HFF-Myc (cell line): ENCODE measurements around the gene HERPUD1.

Experiments used
- DNase-seq: peaks from one replicate; pipeline ENCODE4 v3.0.0-alpha.2; 2011; ENCODE audit warnings: low read depth; ENCODE audit errors: extremely low read depth
- H3K4me3 ChIP-seq: replicated peaks from 2 replicates; pipeline ENCODE4 v1.5.1; 2011; ENCODE audit warnings: low read depth, mild to moderate bottlenecking, control low read depth, low read length
- CTCF ChIP-seq: IDR thresholded peaks from 2 replicates; pipeline ENCODE4 v1.5.1; 2012; ENCODE audit warnings: mild to moderate bottlenecking, low read depth, low read length, control low read depth; ENCODE audit errors: missing control alignments

HERPUD1 gene

GRCh38 chr16:56935201-56935600, 3.3 kb downstream of the HERPUD1 start:
- peak overlapping the region; percentile 100 for H3K4me3 ChIP-seq
- no peak for TF ChIP-seq CTCF
- DNase-seq, result no peak

- no peak for TF ChIP-seq CTCF
- no peak overlapping the region for H3K4me3 ChIP-seq
- no peak for DNase-seq
Observed at GRCh38 chr16:56936491-56936890, 4.5 kb downstream of the HERPUD1 start.

DNA sequence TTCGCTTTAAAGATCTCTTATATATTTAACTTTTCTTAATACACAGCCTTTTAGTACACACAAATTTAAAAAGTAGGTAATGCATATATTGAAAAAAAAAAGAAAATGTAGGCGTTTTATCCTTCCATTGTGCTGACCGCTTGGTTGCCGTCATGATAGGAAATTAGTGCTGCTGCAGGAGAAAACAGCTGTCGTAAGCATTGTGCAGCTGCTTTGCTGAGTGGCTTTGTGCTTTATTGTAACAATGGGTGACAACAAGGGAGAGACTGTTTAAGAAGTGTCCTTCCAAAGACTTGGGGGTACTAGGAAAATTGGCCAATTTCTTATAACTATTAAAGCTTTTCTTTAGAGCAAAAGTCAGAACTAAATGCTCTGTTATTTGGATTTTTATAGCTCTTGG, 5.0 kb downstream of the HERPUD1 start:
- no peak for DNase-seq
- no peak for TF ChIP-seq CTCF
- H3K4me3 ChIP-seq, result no peak overlapping the region

GRCh38 chr16:56938664-56939513, 6.9 kb downstream of the HERPUD1 start:
- no peak for TF ChIP-seq CTCF
- no peak for DNase-seq
- no peak overlapping the region for H3K4me3 ChIP-seq

GRCh38 chr16:56939801-56940200, 7.9 kb downstream of the HERPUD1 start:
- no peak for TF ChIP-seq CTCF

GRCh38 chr16:56941092-56941491, 9.2 kb downstream of the HERPUD1 start:
- TF ChIP-seq CTCF, result no peak
- H3K4me3 ChIP-seq, result no peak overlapping the region
- DNase-seq, result no peak

More at GRCh38 chr16:56939801-56940200, 7.9 kb downstream of the HERPUD1 start:
- no peak overlapping the region for H3K4me3 ChIP-seq
- DNase-seq, result no peak

- TF ChIP-seq CTCF, result no peak
Observed at GRCh38 chr16:56941856-56942331, 10.0 kb downstream of the HERPUD1 start.

More at GRCh38 chr16:56941856-56942331, 10.0 kb downstream of the HERPUD1 start:
- no peak for DNase-seq
- no peak overlapping the region for H3K4me3 ChIP-seq
